ENCODE data around the gene DMD.

DNA sequence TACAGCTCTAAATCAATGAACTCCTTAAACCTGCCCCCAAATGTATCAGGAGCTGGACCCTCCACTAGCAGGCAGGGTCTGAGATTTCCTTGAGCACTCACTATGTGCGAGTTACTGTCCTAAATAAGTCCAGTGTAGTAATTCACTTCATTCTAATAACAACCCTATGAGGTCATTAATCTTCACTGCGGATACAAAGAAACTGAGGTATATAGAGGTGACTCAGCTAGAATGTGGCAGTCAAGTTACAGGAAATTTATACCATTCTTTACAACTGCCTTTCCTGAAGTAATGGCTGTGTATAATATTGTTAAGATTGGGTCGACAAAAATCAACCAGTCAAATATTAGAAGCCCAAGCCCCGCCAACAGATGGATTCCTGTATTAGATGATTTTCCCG lies 1665.6 kb downstream of the DMD start:
- TF ChIP-seq CTCF (conservative IDR thresholded peaks at IDR 0.05) (no peak), EZH2 (IDR thresholded peaks at IDR 0.05; ENCODE audit: low read depth) (no peak)
